Non-pigmented ciliary epithelial cell (primary cell): ENCODE results near the gene HPDL.
"Not testable (repeated sequence)": the region's sequence is repeated elsewhere in the genome, so short reads cannot be mapped to it uniquely, and the experiment has no call there.

ENCODE experiments used
- DNase-seq: peaks from one replicate; pipeline ENCODE4 v3.0.0-alpha.2; 2010; ENCODE audit warnings: low read depth

Gene HPDL

GRCh38 chr1:45326627-45327623 lies at the start of gene HPDL:
HPDL (plus strand) TSS chr1:45326895; CDS start chr1:45327149, 254 bp downstream.
- DNase-seq: no peak

GRCh38 chr1:45282351-45282750 lies 44.3 kb upstream of the HPDL start:
- DNase-seq: no peak

- DNase-seq: not testable (repeated sequence)
These were observed 41.8 kb upstream of the HPDL start for GRCh38 chr1:45284858-45285257.

GRCh38 chr1:45286521-45286920 lies 40.2 kb upstream of the HPDL start:
- DNase-seq: not testable (repeated sequence)

GRCh38 chr1:45291002-45291401 lies 35.7 kb upstream of the HPDL start:
- DNase-seq: not testable (repeated sequence)

- DNase-seq: no peak
These were observed 35.0 kb upstream of the HPDL start for GRCh38 chr1:45291716-45292115.

GRCh38 chr1:45297666-45298356 lies 28.9 kb upstream of the HPDL start:
- no peak for DNase-seq

GRCh38 chr1:45299296-45299695 lies 27.4 kb upstream of the HPDL start:
- no peak for DNase-seq

- peak; percentile 50 for DNase-seq
These were observed 26.6 kb upstream of the HPDL start for GRCh38 chr1:45299981-45300668.

- no peak for DNase-seq
These were observed 26.1 kb upstream of the HPDL start for GRCh38 chr1:45300669-45300997.

- DNase-seq: no peak
These were observed 24.1 kb upstream of the HPDL start for GRCh38 chr1:45302505-45303150.

GRCh38 chr1:45303520-45304310 lies 23.0 kb upstream of the HPDL start:
- peak; percentile 85 for DNase-seq

GRCh38 chr1:45304311-45305081 lies 22.2 kb upstream of the HPDL start:
- DNase-seq: no peak

- DNase-seq: no peak
These were observed 21.5 kb upstream of the HPDL start for GRCh38 chr1:45305231-45305630.

GRCh38 chr1:45306319-45306718 lies 20.4 kb upstream of the HPDL start:
- DNase-seq: no peak

- no peak for DNase-seq
These were observed 19.8 kb upstream of the HPDL start for GRCh38 chr1:45306905-45307304.

GRCh38 chr1:45314266-45314665 lies 12.4 kb upstream of the HPDL start:
- no peak for DNase-seq

GRCh38 chr1:45317166-45317565 lies 9.5 kb upstream of the HPDL start:
- no peak for DNase-seq

- DNase-seq: no peak
These were observed 6.9 kb upstream of the HPDL start for GRCh38 chr1:45319761-45320160.

GRCh38 chr1:45321444-45321843 lies 5.3 kb upstream of the HPDL start:
- DNase-seq: no peak
